DOHH2 (cell line): ENCODE measurements around the gene RNF175.

Experiments
- H3F3A ChIP-seq: fragments of 200-600 bp; sonication (generic), shearing (Covaris generic); 2 replicates; pipeline ENCODE4 v1.6.0; 2016; ENCODE audit warnings: antibody characterized with exemption, mild to moderate bottlenecking; ENCODE audit not compliant: control insufficient read depth, insufficient read depth
- H3K27ac ChIP-seq: fragments of 200-600 bp; sonication (generic); 2 replicates; pipeline ENCODE4 v1.5.1; 2014; ENCODE audit warnings: low read depth, mild to moderate bottlenecking, low read length, moderate library complexity
- H3K27me3 ChIP-seq: fragments of 200-600 bp; sonication (generic); 2 replicates; pipeline ENCODE4 v1.6.1; 2014; ENCODE audit warnings: mild to moderate bottlenecking, low read length, mixed read lengths; ENCODE audit not compliant: control insufficient read depth
- H3K36me3 ChIP-seq: fragments of 200-600 bp; sonication (generic); 2 replicates; pipeline ENCODE4 v1.6.1; 2014; ENCODE audit warnings: mild to moderate bottlenecking, low read length, moderate library complexity, mixed read lengths; ENCODE audit not compliant: control insufficient read depth
- H3K4me1 ChIP-seq: fragments of 200-600 bp; sonication (generic); 2 replicates; pipeline ENCODE4 v1.6.1; 2014; ENCODE audit warnings: mild to moderate bottlenecking, low read length, mixed read lengths; ENCODE audit not compliant: control insufficient read depth
- H3K4me2 ChIP-seq: fragments of 200-600 bp; sonication (generic); 2 replicates; pipeline ENCODE4 v1.6.0; 2014; ENCODE audit warnings: mild to moderate bottlenecking, low read length, moderate library complexity
- H3K4me3 ChIP-seq: fragments of 200-600 bp; sonication (generic); 2 replicates; pipeline ENCODE4 v1.5.1; 2014; ENCODE audit warnings: mild to moderate bottlenecking, low read length, mixed read lengths
- H3K79me2 ChIP-seq: fragments of 200-600 bp; sonication (generic); 2 replicates; pipeline ENCODE4 v1.6.1; 2014; ENCODE audit warnings: mild to moderate bottlenecking, low read length, mixed read lengths; ENCODE audit not compliant: control insufficient read depth
- H3K9me2 ChIP-seq: fragments of 200-600 bp; sonication (generic); replicated peaks from 2 replicates; pipeline ENCODE4 v1.6.1; 2014; ENCODE audit warnings: mild to moderate bottlenecking, low read length, mixed read lengths; ENCODE audit not compliant: control insufficient read depth
- H3K9me3 ChIP-seq: fragments of 200-600 bp; sonication (generic); 2 replicates; pipeline ENCODE4 v1.6.1; 2014; ENCODE audit warnings: antibody characterized with exemption, low read length, mixed read lengths; ENCODE audit not compliant: control insufficient read depth, insufficient read depth
- H4K20me1 ChIP-seq: fragments of 200-600 bp; sonication (generic); 2 replicates; pipeline ENCODE4 v1.6.0; 2014; ENCODE audit warnings: low read depth, mild to moderate bottlenecking, antibody characterized with exemption, low read length, moderate library complexity; ENCODE audit not compliant: control insufficient read depth, insufficient read depth
- CTCF ChIP-seq: fragments of 200-600 bp; sonication (generic); IDR thresholded peaks from one replicate; pipeline ENCODE4 v1.5.1; 2014; ENCODE audit warnings: antibody characterized with exemption, mild to moderate bottlenecking, low read depth, low read length; ENCODE audit not compliant: poor library complexity, severe bottlenecking
- EZH2phosphoT487 ChIP-seq: fragments of 200-600 bp; sonication (generic); IDR thresholded peaks from 2 replicates; pipeline ENCODE4 v1.6.1; 2017; ENCODE audit warnings: borderline replicate concordance, mild to moderate bottlenecking, antibody characterized with exemption, low read length, moderate library complexity, mixed read lengths

Gene RNF175

GRCh38 chr4:153780221-153780620 is 20.4 kb upstream of the RNF175 start:
- Histone ChIP-seq H3K27me3 (peaks cover 18% of the 10 kb centered on the region), H3K4me2 (no peak overlapping the region), H3K79me2 (no peaks in the 10 kb centered on the region), H3K9me3 (no peaks in the 10 kb centered on the region), H3K9me2 (no peaks in the 10 kb centered on the region), H3K27ac (no peak overlapping the region), H3K4me3 (no peak overlapping the region), H3K4me1 (no peaks in the 10 kb centered on the region), H3F3A (no peaks in the 10 kb centered on the region), H3K36me3 (no peaks in the 10 kb centered on the region), H4K20me1 (no peaks in the 10 kb centered on the region)
- TF ChIP-seq EZH2phosphoT487: no peak
- TF ChIP-seq CTCF: no peak

GRCh38 chr4:153778383-153778782 is 18.6 kb upstream of the RNF175 start:
- no peak overlapping the region for H3K27ac ChIP-seq
- TF ChIP-seq CTCF: no peak
- TF ChIP-seq EZH2phosphoT487: no peak
- no peaks in the 10 kb centered on the region for H3K9me2 ChIP-seq
- H3K4me3 ChIP-seq: no peak overlapping the region
- no peaks in the 10 kb centered on the region for H3K36me3 ChIP-seq
- no peaks in the 10 kb centered on the region for H3F3A ChIP-seq
- H3K9me3 ChIP-seq: no peaks in the 10 kb centered on the region
- no peaks in the 10 kb centered on the region for H3K79me2 ChIP-seq
- H3K27me3 ChIP-seq: peaks cover 10% of the 10 kb centered on the region
- H4K20me1 ChIP-seq: no peaks in the 10 kb centered on the region
- H3K4me2 ChIP-seq: no peak overlapping the region
- no peaks in the 10 kb centered on the region for H3K4me1 ChIP-seq

- no peaks in the 10 kb centered on the region for H3K36me3 ChIP-seq
- H3K27ac ChIP-seq: no peak overlapping the region
- H3K9me2 ChIP-seq: no peaks in the 10 kb centered on the region
- no peak overlapping the region for H3K4me2 ChIP-seq
- no peaks in the 10 kb centered on the region for H3K4me1 ChIP-seq
- H3K27me3 ChIP-seq: peaks cover 10% of the 10 kb centered on the region
- H3K79me2 ChIP-seq: no peaks in the 10 kb centered on the region
- H3F3A ChIP-seq: no peaks in the 10 kb centered on the region
- no peaks in the 10 kb centered on the region for H3K9me3 ChIP-seq
- H4K20me1 ChIP-seq: no peaks in the 10 kb centered on the region
- no peak overlapping the region for H3K4me3 ChIP-seq
- no peak for TF ChIP-seq EZH2phosphoT487
- no peak for TF ChIP-seq CTCF
Observed at GRCh38 chr4:153777421-153777820, 17.6 kb upstream of the RNF175 start.

- Histone ChIP-seq H3K9me3 (no peaks in the 10 kb centered on the region), H3K9me2 (no peaks in the 10 kb centered on the region), H3K79me2 (no peaks in the 10 kb centered on the region), H3K36me3 (no peaks in the 10 kb centered on the region), H3K4me2 (no peak overlapping the region), H3K4me3 (no peak overlapping the region), H3K4me1 (no peaks in the 10 kb centered on the region), H4K20me1 (no peaks in the 10 kb centered on the region), H3K27me3 (peaks cover 10% of the 10 kb centered on the region), H3K27ac (no peak overlapping the region), H3F3A (no peaks in the 10 kb centered on the region)
- TF ChIP-seq CTCF (no peak), EZH2phosphoT487 (no peak)
Observed at GRCh38 chr4:153776601-153777000, 16.8 kb upstream of the RNF175 start.
